RWPE1 (cell line): ENCODE results near the gene CBLB.

Experiments used
- CTCF ChIA-PET: fragments of 350-600 bp; sonication (Branson Sonifier 250); formaldehyde crosslinking; extraction: SDS; loops from one replicate; lab custom pipeline; 2021; lab: Yijun Ruan, JAX
- POLR2A ChIA-PET: fragments of 400-600 bp; formaldehyde crosslinking; extraction: SDS; loops from one replicate; lab custom pipeline; 2020; ENCODE audit warnings: antibody characterized with exemption; ENCODE audit not compliant: low non-redundant PET; lab: Yijun Ruan, JAX
- DNase-seq: peaks from one replicate; pipeline ENCODE4 v3.0.0; 2012; ENCODE audit warnings: low spot score
- H3K27ac ChIP-seq: fragments of 450-650 bp; 2 replicates; pipeline ENCODE4 v1.5.1; 2017
- TF ChIP-seq, protein P1 (sequence below): fragments of 450-650 bp; conservative IDR thresholded peaks from 2 replicates; pipeline ENCODE4 v1.5.1; 2017; ENCODE audit warnings: low read depth, mild to moderate bottlenecking

Gene CBLB

DNA sequence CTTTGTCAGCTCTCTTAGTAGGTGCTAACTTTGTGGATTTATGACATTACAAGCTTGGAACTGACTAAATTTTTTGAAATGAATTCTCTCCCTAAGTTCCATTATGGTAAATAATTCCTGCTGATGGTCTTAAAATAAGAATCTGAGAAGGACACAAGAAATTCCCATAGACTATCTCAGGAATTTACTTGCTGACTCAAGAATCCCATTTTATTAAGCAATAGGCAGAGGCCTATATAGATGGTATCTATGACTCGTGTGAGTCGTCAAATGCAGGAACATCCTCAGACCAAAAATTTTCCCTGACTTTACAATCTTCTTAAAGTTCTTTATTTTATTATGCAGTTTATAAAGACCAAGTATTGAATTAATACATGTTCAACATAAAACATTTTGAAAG is 30.7 kb upstream of the CBLB start:
- peak; percentile 25 for DNase-seq
- POLR2A ChIA-PET, result no interaction called here
- TF ChIP-seq, protein P1, sequence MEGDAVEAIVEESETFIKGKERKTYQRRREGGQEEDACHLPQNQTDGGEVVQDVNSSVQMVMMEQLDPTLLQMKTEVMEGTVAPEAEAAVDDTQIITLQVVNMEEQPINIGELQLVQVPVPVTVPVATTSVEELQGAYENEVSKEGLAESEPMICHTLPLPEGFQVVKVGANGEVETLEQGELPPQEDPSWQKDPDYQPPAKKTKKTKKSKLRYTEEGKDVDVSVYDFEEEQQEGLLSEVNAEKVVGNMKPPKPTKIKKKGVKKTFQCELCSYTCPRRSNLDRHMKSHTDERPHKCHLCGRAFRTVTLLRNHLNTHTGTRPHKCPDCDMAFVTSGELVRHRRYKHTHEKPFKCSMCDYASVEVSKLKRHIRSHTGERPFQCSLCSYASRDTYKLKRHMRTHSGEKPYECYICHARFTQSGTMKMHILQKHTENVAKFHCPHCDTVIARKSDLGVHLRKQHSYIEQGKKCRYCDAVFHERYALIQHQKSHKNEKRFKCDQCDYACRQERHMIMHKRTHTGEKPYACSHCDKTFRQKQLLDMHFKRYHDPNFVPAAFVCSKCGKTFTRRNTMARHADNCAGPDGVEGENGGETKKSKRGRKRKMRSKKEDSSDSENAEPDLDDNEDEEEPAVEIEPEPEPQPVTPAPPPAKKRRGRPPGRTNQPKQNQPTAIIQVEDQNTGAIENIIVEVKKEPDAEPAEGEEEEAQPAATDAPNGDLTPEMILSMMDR, result no peak
- no peak overlapping the region for H3K27ac ChIP-seq
- CTCF ChIA-PET, result no interaction called here

DNA sequence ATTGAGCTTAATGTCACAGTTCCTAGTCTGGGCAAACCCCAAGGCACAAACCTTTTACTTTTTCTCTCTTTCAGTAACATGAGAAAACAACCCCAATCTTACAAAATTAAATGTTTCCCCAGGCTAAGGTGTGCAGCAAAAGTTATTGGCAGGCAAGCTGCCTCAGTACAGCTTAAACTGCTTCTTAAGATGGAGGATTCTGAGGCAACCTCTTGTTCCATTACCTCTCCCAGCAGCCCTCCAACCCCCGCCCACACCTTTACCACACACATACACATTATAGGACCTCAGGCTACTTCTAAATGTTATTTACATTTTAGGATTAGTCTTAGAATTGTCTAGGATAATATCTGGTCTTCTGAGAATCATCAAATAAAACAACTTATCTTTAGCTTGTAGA is 22.3 kb upstream of the CBLB start:
- no peak for DNase-seq
- ChIA-PET CTCF (no interaction called here), POLR2A (no interaction called here)
- TF ChIP-seq, protein P1, result no peak
- no peak overlapping the region for H3K27ac ChIP-seq

DNA sequence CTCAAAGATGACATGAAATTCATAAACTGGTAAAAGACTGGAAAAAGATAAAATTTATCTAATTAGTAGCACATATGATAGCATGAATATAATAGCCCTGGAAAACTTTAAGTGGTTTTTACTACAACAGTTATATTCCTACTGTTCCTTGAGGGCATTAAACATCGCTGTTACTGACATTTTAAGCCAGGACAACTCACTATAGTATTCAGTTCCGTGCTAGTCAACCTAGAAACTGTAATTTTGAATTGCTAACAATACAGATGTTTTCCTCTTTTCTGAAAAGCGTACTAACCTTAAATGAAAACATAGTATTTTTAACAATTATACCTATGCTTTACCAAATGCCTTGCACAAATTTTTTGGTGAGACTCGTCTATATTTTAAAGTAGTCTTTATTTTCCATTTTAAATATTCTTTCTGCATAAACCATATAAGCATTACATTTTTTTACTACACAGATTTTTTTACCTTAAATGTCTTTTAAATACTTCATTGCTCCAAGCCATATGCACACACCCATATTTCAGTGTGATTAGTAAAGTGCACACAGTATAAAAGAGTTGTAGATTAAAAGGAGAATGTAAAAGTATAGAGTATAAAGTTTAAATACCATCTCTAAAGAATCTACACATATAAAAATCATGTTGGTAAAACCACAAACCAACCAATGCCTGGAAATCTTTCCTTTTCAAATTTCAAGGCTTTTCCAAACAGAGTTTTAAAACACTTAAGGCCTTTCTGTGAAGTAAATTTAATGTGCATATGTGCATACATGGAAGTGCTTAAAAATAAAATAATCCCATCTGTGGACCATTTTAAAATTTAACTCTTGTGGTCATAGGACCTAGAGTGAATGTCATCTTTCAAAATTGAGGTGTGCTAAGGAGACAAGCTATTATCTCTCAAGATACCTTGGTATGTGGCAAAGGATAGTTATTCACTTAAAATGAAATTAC is 20.1 kb upstream of the CBLB start:
- TF ChIP-seq, protein P1, result no peak
- H3K27ac ChIP-seq, result no peak overlapping the region
- DNase-seq, result no peak
- ChIA-PET CTCF (no interaction called here), POLR2A (no interaction called here)

DNA sequence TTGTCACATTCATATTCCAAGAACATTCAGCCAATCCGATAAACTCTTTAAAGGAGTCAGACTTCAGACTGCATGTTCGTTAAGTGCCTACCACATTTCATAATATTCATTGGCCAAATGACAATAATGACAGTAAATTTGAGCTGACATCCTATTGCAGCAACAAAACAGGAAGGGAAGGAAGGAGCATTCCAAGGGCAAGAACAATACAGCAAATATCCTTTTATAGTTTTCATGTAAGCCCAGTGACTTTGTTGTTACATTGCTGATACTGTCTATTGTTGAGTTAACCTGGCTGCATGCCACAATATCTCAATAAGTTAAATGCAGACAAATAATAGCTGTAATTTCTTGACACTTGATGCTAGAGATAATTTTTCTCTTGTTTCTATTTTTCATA is 16.4 kb upstream of the CBLB start:
- ChIA-PET POLR2A (no interaction called here), CTCF (no interaction called here)
- no peak for DNase-seq

DNA sequence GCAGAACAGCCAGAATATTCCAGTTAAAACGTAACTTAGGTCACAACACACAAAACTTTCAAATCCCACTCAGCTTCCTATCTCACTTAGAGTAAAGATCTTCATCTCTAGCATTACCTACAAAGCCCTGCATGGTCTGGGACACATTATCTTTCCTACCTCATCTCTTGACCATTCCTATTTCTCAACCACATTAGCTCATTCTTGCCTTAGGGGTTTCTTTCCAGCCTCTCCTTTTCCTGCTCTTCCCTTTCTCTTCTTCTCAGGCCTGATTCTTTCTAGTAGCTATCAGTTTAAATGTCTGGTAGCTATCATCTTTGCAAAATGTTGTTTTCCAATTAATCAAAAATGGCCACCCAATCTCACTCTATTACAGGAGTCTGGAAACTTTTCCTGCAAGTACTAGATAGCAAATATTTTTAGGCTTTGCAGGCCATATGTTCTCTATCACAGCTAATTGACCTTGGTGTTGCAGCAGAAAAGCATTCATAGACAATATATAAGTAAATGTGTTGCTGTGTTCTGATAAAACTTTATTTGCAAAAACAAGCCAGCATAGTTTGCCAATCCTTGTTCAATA is 15.1 kb upstream of the CBLB start:
- no peak for DNase-seq
- CTCF ChIA-PET, result interaction anchor here (0.7 kb wide), 1 partner anchor 46 kb away, joined by 3 read pairs; no protein-coding TSS in a partner anchor
- POLR2A ChIA-PET, result no interaction called here
- no peak overlapping the region for H3K27ac ChIP-seq
- TF ChIP-seq, protein P1, result no peak

More for the DNA sequence above, 16.4 kb upstream of the CBLB start:
- no peak overlapping the region for H3K27ac ChIP-seq
- TF ChIP-seq, protein P1, result no peak

DNA sequence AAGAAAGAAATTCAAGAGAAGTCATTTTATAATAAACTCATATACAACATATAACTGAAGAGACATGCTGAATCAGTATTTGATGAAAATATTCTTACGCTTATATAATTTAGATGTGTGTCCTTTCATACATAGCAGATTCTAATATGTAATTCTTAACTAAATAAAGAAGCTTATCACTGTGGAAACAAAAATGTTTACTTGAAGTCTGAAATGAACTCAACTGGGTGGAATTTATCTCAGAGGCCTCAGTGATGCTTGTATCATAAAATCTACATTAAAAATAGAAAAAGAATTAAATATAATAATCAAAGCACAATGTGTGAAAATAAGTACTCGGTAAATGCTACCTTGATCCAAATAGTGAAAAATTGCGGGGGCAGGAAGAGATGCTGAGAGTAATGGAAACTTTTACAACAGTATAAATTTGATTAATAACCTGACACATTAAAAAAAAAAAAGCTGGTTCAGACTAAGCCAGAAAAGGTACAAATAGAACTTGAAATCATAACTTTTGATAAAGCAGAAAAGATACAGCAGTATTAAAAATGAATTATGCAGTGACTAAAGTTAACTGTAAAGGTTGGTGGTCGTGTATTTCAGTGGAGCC is 12.0 kb upstream of the CBLB start:
- ChIA-PET POLR2A (no interaction called here), CTCF (no interaction called here)
- no peak for DNase-seq
- TF ChIP-seq, protein P1, result no peak
- no peak overlapping the region for H3K27ac ChIP-seq
